GM19328 (cell line): Measurements from ENCODE around the gene ABCC4.
"Not testable (repeated sequence)": the region's sequence is repeated elsewhere in the genome, so short reads cannot be mapped to it uniquely, and the experiment has no call there.

Source experiments
- ATAC-seq: cut with Tn5 transposase; IDR thresholded peaks from one replicate; pipeline ENCODE4 v1.9.1; 2021; ENCODE audit warnings: mild to moderate bottlenecking, moderate library complexity; ENCODE audit not compliant: unreplicated experiment

ABCC4 gene

DNA sequence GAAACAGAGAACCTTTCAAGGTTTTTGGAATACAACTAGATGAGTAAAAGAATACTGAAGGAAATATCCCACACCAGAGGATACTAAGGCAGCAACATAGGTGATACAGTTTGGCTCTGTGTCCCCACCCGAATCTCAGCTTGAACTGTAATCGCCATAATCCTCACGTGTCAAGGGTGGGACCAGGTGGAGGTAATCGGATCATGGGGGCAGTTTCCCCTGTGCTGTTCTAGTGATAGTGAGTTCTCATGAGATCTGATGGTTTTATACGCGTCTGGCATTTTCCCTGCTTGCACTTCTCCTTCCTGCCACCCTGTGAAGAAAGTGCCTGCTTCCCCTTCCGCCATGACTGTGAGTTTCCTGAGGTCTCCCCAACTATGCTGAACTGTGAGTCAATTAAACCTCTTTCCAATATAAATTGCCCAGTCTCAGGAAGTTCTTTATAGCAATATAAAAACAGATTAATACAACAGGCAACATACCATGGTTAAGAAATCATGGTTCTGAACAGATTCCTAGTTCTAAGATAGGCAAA is 97.0 kb downstream of the ABCC4 start:
- ATAC-seq: no peak

DNA sequence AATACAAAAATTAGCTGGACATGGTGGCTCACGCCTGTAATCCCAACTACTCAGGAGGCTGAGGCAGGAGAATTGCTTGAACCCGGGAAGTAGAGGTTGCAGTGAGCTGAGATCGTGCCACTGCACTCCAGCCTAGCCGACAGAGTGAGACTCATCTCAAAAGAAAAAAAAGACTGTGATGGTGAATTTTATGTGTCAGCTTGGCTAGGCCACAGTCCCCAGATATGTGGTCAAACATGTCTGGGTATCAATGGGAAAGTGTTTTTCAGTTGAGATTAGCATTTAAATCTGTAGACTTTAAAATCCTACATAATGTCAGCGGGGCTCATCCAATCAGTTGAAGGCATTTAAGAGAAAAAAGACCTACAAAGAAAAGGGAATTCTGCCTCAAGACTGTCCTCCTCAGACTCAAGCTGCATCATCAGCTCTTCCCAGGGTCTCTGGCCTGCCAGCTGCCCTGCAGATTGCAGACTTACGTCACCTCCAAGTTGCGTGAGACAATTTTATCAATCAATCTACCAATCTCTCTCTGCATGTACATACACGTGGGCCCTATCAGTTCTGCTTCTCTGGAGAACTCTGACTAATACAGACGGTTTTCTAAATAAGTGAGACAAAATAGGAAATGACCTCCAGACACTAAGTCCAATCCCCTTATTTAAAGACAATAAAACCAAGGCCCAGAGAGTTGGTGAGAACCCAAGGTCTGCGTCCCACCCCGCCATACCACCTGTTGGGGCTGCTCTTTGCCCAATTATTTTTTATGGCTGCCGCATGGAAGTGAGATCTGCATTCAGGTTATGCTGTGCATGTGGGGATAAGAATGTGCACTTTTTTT is 99.2 kb downstream of the ABCC4 start:
- no peak for ATAC-seq

DNA sequence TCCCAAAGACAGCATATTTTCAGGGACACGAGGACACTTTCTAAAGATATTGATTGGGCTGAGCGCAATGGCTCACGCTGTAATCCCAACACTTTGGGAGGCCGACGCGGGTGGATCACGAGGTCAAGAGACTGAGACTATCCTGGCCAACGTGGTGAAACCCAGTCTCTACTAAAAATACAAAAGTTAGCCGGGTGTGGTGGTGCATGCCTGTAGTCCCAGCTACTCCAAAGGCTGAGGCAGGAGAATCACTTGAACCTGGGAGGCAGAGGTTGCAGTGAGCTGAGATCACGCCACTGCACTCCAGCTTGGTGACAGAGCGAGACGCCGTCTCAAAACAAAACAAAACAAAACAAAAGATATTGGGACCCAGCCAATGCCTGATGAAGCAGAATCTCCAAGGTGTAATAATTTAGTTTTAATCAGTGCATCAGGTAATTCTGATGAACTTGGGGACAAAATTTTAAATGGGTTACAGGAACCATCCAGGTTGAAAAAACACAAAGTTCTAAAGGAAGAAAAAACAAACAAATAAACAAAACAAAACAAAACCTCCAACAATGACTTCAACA is 100.8 kb downstream of the ABCC4 start:
- ATAC-seq: not testable (repeated sequence)

DNA sequence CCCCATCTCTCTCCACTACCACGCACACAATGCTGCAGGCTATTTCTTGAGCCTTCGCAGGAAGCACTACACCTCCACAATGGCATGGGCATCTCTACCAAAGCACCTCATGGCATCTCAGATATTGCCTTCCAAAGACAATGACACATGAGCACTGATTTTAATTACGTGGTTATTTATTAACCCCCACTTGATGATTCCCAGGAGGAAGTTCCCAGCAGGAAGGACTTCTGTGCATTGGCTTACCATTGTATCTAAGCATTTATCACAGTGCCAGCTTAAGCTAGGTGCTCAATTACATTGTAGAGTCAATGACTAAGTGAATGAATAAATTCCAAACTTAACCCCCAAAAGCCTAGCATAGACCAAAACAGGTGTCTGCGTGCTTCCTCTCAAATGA is 101.4 kb downstream of the ABCC4 start:
- no peak for ATAC-seq

DNA sequence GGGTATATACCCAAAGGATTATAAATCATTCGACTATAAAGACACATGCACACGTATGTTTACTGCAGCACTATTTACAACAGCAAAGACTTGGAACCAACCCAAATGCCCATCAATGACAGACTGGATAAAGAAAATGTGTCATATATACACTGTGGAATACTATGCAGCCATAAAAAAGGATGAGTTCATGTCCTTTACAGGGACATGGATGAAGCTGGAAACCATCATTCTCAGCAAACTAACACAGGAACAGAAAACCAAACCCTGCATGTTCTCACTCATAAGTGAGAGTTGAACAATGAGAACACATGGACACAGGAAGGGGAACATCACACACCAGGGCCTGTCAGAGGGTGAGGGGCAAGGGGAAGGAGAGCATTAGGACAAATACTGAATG is 102.6 kb downstream of the ABCC4 start:
- not testable (repeated sequence) for ATAC-seq

DNA sequence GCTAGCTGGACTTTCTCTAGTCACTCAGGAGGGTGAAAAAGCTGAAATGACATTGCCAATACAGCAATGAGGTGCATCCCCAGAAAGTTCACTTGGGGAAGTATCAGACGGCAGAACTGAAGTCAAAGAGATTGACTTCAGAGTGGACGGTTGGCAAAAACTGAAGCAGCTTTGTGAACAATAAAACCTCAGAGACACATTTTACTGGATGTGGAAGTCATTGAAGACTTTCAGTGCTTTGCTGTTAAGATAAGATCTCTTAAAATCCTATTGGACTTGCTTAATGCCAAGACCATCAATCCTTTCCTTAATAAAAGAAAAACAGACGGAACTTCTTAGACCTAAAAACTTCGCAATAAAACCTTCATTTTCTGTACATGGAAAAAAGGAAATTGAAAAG is 103.7 kb downstream of the ABCC4 start:
- no peak for ATAC-seq

DNA sequence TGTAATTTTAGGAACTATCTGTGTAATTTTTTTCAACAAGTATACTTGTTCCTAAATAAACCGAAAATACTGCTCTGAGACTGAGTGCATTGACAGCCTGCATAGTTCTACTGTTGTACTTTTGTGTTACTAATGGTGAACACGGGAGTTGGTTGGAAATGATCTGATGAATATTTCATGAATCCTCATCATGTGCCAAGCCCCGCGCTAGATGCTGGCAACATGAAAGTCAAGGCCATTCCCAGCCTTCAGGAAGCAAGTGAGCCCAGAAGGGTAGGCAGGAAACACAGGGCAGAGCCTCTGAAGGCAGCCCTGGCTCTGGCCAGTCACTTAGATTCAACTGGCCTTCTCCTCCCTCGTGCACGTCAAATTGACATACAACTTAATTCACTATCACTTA is 106.1 kb downstream of the ABCC4 start:
- ATAC-seq: no peak

DNA sequence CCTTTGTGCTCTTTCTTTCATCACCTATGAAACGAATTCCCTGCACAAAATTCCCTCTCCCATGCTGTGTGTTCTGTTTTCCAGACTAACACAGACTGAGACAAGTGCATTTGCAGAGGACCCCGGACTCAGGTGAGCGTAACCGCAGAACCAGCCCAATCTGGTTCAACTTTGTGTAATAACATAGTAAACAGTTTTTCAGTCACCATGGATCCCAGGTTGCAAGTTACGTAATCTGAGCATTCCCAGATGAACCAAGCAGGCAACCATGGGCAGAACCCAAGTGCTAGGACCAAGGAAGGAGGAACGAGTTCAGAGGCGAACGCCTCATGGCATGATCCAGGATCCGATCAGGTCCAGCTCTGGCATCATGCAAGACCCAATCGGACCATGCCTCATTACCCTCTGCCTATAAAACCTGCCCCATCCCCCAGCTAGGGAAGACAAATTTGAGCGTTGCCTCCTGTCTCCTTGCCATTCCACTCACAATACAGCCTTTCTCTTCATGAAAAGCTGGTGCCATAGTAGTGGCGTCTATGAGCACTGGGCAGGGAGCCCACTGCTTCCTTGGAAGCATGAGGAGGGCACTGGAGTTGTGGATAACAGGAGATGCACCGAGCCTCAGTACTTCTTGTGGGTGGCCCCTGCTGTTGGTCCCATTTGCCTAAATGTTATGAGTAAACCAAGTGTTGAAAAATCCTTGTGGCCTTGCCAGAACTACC is 107.6 kb downstream of the ABCC4 start:
- no peak for ATAC-seq

DNA sequence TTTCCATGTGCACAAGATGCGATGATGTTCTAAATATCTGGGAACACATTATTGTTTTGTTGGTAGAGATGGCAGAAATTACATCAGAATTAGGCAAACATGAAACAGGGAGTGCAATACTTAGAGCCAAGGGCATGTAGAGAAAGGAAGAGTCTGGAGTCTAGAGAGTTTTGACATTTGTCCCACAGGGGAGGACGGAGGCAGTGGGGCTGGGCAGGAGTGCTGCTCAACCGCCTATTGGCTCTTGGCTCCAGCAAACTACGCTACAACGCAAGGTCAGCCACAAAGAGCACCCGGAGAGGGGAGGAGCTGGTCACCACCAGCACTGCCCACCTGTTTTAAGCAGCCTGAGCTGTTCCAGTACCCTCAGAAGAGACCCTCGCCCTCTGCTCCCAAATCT is 108.3 kb downstream of the ABCC4 start:
- no peak for ATAC-seq

DNA sequence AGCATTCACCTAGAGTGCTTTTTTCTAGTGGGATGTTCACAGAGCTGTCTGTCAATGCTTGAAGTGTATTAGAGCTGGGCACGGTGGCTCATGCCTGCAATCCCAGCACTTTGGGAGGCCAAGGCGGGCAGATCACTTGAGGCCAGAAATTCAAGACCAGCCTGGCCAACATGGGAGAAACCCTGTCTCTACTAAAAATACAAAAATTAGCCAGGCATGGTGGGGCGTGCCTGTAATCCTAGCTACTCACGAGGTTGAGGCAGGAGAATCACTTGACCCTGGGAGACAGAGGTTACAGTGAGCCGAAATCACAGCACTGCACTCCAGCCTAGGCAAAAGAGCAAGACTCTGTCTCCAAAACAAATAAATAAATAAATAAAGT is 108.7 kb downstream of the ABCC4 start:
- ATAC-seq: not testable (repeated sequence)

DNA sequence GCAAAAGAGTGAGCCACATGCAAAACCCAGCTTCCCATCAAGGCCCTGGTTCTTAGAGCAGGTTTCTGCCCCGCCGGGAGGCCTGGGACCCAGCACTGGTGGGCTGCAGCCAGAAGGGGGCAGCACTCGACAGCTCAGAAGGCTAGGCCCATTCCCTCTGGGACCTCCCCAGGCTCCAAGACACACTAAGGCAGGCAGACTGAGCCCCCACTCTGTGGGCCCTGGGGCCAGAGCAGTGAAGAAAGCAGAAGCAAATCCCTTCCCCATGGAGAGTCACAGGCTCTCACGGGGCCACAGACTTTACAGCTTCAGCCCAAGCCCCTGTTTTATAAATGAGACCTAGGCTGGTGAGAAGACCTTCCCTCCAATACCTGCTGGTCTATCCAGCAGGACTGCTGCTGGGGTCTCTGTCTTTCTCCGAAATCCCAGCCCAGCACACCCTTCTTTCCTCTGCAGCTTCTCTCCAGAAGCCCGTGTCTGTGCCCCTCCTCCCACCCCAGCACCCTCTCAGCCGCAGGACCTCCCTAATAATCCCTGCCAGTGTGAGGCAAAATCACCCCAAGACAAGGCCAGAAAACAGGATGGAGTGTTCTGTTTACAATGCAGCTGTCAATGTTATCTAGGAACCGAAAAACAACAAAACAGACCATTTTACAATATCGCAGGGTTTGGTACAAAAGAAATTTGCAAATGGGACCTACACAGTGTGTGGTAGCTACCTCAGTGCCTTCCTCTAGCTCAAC is 109.3 kb downstream of the ABCC4 start:
- peak; percentile 83 for ATAC-seq

DNA sequence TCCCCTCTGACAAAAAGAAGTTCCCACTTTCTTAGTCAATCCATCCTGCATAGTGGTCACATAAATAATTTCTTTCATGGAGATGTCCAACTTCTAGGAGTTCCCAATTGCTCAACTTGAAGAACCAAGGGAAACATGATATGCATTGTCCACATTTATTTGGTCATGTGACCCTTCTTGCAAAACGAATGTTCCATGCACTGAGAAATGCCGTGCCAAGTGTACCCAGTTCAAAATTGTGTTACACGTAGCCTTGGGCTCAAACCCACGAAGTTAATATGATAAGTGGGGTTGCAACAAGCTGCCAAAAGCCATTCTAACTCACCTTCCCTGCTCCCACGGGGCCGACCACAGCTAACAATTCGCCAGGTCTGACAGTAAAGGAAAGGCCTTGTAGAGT is 113.1 kb downstream of the ABCC4 start:
- no peak for ATAC-seq

DNA sequence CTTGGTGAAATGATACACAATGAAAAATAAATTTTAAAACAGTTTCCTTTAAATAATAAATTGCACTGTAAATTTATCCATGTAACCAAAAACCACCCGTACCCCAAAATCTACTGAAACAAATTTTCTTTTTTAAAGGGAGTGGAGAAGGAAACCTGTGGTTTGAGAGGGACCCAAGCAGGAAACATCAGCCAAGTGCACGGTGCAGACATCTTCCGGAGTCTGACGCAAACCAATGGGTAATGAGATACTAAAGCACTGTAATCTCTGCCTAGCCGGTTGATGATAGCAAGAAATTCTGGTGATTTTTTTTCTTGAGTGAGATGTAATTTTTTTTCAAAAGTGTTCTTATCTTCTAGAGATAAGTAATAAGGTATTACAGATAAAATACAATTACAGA is 115.4 kb downstream of the ABCC4 start:
- ATAC-seq: no peak

DNA sequence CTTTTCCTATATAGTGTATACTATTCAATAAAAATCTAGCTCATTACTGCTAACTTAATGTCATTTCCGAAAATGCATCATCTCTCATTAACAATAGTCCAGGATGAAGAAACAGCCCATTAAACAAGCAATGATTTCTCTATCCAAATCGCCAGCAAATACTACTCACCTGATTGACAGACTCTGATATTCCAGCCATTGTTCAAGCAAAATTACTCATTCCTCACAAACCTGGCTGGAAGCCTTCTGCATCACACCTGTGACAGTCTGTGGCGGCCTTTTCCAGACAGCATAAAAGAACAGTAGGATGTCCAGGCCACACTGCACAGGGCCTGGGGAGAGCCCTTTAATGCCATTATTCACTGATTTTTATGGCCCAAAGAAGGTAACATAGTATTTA is 115.9 kb downstream of the ABCC4 start:
- no peak for ATAC-seq

DNA sequence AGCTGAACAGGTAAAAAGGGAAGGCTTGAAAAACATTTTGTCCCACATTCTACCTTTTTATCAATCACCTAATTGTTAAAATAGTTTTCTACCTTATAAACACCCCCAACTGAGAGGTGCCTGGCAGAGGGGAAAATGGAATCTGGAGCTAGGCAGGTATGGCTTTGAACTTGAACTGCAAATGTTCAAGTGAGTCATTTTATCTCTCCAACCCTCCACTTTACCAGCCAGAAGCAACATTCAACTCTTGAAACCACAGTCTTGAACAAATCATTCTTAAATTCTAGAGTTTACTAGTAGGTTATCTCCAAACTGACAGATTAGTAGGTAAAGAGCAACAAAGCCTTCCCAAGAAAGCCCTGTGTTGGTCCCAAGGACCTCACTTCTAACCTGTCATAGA is 116.9 kb downstream of the ABCC4 start:
- no peak for ATAC-seq

DNA sequence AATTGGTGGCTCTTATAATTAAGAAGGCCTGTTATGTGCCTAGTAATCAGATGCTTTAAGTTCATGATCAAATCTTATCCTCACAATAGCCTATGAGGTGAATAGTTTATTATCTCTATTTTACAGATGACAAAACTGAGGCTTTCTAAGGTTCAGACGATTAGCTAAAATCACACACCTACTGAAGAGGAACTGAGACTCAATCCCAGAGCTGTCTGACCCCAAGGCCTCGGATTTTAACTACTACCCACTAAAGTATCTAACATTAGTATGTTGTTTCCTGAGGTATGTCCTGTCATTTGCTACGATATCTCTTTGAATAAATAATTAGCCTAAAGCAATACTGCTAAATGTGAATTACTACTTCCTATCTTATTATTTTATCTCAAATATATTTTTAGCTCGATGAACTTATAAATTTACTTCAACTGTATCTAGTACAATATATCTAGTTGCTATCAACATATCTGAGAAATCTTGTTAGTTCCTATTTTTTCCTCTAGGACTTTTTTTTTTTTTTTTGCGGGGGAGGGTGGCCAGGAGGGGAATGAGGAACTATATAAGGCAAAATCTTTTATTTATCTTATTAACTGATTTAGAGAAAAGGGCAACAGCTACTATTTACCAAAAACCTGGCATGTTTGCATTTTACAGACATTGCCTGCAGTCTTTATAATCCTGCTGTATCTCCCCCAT is 118.5 kb downstream of the ABCC4 start:
- no peak for ATAC-seq

DNA sequence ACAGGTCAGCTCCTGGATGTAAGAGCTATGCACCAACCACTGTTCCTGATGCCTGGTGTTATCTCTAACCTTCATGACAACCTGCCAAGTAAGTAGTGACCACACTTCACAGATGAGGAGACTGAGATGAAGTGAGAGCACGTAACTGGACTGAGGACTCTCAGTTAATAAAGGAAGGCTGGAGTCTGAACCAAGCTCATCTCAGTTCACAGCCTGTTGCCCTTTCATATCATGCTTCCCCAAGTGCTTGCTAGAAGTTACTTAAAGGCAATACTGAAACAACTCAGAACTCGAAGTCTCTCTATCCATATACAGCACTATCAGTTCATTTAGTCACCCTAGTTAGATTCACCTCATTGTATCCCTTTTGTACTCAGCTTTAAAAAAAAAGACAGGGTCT is 119.7 kb downstream of the ABCC4 start:
- ATAC-seq: no peak

DNA sequence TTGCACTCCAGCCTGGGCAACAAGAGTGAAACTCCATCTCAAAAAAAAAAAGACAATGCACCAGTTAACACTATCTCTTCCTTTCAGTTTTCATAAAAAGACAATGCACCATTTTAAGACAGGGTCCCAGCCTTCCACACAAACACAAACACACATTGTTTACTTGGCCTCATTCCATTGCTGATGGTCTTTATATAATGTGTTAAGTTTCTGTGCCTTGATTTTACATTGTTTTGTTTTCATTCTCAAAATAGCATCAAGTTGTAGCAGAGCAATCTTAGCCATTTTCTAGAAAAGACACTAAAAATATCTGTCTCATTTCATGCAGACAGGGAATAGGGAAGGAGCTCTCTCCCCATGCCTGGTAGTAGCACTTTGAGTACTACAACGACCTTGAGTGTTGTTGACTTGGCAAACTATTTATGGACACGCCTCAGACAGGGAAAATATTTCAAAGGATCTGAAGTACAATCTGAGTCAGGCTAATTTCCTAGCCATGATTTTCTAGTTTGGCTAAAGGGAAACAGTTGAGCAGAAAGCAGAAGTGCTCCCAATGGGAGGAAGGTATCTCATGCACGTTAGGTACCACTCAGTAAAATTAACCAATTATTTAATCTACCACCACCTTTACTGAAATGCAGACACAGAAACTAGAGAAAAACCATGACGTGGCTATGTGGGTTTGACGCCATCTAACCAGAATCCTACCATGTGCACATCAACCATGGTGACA is 120.6 kb downstream of the ABCC4 start:
- ATAC-seq: no peak

DNA sequence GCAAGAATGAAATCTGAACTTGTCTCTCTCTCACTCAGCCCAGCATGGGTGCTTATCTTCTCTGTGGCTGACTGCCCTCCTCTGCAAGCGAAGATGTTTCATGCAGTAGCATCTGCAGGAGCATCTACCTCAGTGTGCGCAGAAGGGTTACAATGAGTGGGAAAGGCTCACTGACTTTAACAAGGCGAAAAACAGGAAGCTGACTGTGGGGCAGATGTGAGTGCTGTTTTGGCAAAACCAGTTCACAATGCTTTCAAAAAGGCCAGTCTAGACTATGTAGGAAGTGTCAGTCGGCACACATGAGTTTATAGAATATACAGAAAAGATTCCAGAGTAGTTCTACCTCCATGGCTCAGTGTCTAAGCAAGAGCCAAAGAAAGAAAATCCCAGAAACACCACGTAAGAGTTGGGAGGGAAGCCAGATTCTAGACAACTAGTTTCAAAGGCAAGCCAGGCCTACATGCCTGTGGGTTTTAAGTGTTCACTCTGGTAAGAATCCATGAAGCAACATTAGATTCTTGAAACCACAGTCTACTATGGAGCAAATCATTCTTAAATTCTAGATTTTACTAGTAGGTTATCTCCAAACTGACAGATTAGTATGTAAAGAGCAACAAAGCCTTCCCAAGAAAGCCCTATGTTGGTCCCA is 124.5 kb downstream of the ABCC4 start:
- no peak for ATAC-seq
